Gastroesophageal sphincter (tissue), 2 donors: ENCODE results near the gene SLC47A2.

Source experiments
- POLR2A ChIP-seq, 2 donors: fragments of 450-650 bp; IDR thresholded peaks; one replicate each; pipeline ENCODE4 v1.6.1; 2017; ENCODE audit warnings: antibody characterized with exemption in 2 of 2, mild to moderate bottlenecking in 2 of 2, moderate library complexity in 1 of 2
- POLR2AphosphoS5 ChIP-seq: sonication (generic); formaldehyde crosslinking; IDR thresholded peaks from one replicate; pipeline ENCODE4 v1.6.1; 2017; ENCODE audit warnings: antibody characterized with exemption

DNA sequence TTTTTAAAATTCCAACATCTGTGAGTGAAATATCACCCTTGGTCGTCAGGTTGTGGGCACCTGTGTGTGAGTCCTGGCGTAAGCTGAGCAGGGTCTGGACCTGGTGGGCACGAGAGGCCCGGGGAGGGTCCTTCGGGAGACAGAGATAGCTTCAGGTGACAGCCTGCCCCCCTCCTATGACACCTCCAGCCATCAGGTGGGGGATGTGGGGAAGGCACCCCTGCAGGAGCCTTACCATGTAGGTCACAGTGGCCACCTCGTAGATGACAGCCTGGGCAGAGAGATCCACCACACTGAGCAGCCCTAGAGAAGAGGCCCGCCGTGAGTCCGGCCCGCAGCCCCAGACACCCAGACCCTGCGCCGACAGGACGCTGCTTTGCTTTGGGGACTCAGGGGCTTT lies 11.2 kb downstream of the SLC47A2 start:
- TF ChIP-seq POLR2AphosphoS5 (no peak), POLR2A (IDR thresholded peaks at IDR 0.05) (no peak)
